ENCODE measurements around the gene TUSC2.

Gene TUSC2

DNA sequence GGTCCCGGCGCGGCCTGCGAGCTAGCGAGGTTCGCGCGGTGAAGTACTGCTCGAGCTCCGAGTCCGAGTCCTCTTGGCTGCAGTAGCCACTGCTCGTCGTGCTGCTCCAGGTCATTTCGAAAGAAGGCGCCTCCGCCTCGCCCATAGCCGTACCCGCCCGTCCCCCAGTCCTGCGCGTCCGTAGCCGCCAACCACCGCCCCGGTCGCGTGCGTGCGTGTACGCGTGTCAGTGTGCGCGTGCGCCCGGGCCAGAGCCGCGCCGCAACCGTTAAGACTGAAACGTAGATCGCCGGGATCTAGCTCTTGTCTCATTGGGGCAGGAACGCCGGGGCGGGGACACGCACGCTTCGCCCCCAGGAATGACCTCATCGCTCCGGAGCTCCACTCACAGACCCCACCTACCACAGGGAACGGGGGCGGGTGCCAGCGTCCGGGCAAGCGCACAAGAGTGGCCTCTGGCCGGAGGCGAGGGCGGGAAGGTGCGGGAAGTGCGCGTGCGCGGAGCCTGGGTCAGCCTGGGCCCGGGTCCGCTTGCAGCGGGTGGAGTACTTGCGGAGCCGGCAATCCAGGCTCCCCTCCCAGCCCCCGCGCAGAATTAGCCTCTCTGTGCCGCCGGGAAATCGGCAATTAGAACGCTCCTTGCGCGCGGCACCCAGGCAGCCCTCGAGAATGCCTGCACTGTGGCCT, 9.3 kb upstream of the TUSC2 start (continued):
- TF ChIP-seq ZNF658 (tag by site-specific recombination; IDR thresholded peaks at IDR 0.05) (no peak), ZBTB7A (tag by site-specific recombination; IDR thresholded peaks at IDR 0.05; ENCODE audit: low read depth) (no peak; the same call in 1 of the 2 replicates), TCF7L2 (IDR thresholded peaks at IDR 0.05; ENCODE audit: borderline replicate concordance, low read depth, low read length) (no peak), ZSCAN23 (tag by site-specific recombination; IDR thresholded peaks at IDR 0.05) (no peak), ZNF350 (tag by site-specific recombination; IDR thresholded peaks at IDR 0.05) (no peak), ZNF184 (tag by site-specific recombination; IDR thresholded peaks at IDR 0.05) (no peak), ZNF114 (tag by site-specific recombination; IDR thresholded peaks at IDR 0.05) (no peak), ZNF510 (tag by site-specific recombination; IDR thresholded peaks at IDR 0.05; ENCODE audit: insufficient replicate concordance) (no peak), ZNF596 (tag by site-specific recombination; IDR thresholded peaks at IDR 0.05) (no peak), ZNF202 (tag by site-specific recombination; IDR thresholded peaks at IDR 0.05; ENCODE audit: borderline replicate concordance) (no peak), MZF1 (tag by site-specific recombination; IDR thresholded peaks at IDR 0.05; ENCODE audit: borderline replicate concordance) (no peak), ZNF335 (tag by site-specific recombination; conservative IDR thresholded peaks at IDR 0.05) (0 out of 2 replicates have a peak, but pooled peaks have one; percentile 16), ZNF558 (tag by site-specific recombination; IDR thresholded peaks at IDR 0.05) (no peak), ZNF37A (tag by site-specific recombination; IDR thresholded peaks at IDR 0.05) (no peak), ZNF157 (tag by site-specific recombination; IDR thresholded peaks at IDR 0.05) (no peak), GFI1B (tag by site-specific recombination; IDR thresholded peaks at IDR 0.05) (no peak), ZNF121 (tag by site-specific recombination; IDR thresholded peaks at IDR 0.05) (no peak)
- TF ChIP-seq, protein P1, sequence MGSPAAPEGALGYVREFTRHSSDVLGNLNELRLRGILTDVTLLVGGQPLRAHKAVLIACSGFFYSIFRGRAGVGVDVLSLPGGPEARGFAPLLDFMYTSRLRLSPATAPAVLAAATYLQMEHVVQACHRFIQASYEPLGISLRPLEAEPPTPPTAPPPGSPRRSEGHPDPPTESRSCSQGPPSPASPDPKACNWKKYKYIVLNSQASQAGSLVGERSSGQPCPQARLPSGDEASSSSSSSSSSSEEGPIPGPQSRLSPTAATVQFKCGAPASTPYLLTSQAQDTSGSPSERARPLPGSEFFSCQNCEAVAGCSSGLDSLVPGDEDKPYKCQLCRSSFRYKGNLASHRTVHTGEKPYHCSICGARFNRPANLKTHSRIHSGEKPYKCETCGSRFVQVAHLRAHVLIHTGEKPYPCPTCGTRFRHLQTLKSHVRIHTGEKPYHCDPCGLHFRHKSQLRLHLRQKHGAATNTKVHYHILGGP (tag by site-specific recombination; IDR thresholded peaks at IDR 0.05) = no peak
- TF ChIP-seq, protein P2, sequence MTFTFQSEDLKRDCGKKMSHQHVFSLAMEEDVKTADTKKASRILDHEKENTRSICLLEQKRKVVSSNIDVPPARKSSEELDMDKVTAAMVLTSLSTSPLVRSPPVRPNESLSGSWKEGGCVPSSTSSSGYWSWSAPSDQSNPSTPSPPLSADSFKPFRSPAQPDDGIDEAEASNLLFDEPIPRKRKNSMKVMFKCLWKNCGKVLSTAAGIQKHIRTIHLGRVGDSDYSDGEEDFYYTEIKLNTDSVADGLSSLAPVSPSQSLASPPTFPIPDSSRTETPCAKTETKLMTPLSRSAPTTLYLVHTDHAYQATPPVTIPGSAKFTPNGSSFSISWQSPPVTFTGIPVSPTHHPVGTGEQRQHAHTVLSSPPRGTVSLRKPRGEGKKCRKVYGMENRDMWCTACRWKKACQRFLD (tag by site-specific recombination; IDR thresholded peaks at IDR 0.05) = no peak
- TF ChIP-seq, protein P3, sequence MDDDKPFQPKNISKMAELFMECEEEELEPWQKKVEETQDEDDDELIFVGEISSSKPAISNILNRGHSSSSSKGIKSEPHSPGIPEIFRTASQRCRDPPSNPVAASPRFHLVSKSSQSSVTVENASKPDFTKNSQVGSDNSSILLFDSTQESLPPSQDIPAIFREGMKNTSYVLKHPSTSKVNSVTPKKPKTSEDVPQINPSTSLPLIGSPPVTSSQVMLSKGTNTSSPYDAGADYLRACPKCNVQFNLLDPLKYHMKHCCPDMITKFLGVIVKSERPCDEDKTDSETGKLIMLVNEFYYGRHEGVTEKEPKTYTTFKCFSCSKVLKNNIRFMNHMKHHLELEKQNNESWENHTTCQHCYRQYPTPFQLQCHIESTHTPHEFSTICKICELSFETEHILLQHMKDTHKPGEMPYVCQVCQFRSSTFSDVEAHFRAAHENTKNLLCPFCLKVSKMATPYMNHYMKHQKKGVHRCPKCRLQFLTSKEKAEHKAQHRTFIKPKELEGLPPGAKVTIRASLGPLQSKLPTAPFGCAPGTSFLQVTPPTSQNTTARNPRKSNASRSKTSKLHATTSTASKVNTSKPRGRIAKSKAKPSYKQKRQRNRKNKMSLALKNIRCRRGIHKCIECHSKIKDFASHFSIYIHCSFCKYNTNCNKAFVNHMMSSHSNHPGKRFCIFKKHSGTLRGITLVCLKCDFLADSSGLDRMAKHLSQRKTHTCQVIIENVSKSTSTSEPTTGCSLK (tag by site-specific recombination; IDR thresholded peaks at IDR 0.05) = no peak
- TF ChIP-seq, protein P4, sequence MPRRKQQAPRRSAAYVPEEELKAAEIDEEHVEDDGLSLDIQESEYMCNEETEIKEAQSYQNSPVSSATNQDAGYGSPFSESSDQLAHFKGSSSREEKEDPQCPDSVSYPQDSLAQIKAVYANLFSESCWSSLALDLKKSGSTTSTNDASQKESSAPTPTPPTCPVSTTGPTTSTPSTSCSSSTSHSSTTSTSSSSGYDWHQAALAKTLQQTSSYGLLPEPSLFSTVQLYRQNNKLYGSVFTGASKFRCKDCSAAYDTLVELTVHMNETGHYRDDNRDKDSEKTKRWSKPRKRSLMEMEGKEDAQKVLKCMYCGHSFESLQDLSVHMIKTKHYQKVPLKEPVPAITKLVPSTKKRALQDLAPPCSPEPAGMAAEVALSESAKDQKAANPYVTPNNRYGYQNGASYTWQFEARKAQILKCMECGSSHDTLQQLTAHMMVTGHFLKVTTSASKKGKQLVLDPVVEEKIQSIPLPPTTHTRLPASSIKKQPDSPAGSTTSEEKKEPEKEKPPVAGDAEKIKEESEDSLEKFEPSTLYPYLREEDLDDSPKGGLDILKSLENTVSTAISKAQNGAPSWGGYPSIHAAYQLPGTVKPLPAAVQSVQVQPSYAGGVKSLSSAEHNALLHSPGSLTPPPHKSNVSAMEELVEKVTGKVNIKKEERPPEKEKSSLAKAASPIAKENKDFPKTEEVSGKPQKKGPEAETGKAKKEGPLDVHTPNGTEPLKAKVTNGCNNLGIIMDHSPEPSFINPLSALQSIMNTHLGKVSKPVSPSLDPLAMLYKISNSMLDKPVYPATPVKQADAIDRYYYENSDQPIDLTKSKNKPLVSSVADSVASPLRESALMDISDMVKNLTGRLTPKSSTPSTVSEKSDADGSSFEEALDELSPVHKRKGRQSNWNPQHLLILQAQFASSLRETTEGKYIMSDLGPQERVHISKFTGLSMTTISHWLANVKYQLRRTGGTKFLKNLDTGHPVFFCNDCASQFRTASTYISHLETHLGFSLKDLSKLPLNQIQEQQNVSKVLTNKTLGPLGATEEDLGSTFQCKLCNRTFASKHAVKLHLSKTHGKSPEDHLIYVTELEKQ (tag by site-specific recombination; IDR thresholded peaks at IDR 0.05; ENCODE audit: borderline replicate concordance) = no peak
- TF ChIP-seq, protein P5, sequence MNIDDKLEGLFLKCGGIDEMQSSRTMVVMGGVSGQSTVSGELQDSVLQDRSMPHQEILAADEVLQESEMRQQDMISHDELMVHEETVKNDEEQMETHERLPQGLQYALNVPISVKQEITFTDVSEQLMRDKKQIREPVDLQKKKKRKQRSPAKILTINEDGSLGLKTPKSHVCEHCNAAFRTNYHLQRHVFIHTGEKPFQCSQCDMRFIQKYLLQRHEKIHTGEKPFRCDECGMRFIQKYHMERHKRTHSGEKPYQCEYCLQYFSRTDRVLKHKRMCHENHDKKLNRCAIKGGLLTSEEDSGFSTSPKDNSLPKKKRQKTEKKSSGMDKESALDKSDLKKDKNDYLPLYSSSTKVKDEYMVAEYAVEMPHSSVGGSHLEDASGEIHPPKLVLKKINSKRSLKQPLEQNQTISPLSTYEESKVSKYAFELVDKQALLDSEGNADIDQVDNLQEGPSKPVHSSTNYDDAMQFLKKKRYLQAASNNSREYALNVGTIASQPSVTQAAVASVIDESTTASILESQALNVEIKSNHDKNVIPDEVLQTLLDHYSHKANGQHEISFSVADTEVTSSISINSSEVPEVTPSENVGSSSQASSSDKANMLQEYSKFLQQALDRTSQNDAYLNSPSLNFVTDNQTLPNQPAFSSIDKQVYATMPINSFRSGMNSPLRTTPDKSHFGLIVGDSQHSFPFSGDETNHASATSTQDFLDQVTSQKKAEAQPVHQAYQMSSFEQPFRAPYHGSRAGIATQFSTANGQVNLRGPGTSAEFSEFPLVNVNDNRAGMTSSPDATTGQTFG (tag by site-specific recombination; IDR thresholded peaks at IDR 0.05; ENCODE audit: borderline replicate concordance) = no peak
- TF ChIP-seq, protein P6, sequence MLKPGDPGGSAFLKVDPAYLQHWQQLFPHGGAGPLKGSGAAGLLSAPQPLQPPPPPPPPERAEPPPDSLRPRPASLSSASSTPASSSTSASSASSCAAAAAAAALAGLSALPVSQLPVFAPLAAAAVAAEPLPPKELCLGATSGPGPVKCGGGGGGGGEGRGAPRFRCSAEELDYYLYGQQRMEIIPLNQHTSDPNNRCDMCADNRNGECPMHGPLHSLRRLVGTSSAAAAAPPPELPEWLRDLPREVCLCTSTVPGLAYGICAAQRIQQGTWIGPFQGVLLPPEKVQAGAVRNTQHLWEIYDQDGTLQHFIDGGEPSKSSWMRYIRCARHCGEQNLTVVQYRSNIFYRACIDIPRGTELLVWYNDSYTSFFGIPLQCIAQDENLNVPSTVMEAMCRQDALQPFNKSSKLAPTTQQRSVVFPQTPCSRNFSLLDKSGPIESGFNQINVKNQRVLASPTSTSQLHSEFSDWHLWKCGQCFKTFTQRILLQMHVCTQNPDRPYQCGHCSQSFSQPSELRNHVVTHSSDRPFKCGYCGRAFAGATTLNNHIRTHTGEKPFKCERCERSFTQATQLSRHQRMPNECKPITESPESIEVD (tag by site-specific recombination; IDR thresholded peaks at IDR 0.05) = no peak
- TF ChIP-seq, protein P7, sequence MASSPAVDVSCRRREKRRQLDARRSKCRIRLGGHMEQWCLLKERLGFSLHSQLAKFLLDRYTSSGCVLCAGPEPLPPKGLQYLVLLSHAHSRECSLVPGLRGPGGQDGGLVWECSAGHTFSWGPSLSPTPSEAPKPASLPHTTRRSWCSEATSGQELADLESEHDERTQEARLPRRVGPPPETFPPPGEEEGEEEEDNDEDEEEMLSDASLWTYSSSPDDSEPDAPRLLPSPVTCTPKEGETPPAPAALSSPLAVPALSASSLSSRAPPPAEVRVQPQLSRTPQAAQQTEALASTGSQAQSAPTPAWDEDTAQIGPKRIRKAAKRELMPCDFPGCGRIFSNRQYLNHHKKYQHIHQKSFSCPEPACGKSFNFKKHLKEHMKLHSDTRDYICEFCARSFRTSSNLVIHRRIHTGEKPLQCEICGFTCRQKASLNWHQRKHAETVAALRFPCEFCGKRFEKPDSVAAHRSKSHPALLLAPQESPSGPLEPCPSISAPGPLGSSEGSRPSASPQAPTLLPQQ (tag by site-specific recombination; IDR thresholded peaks at IDR 0.05) = peak; percentile 59
